ENCODE data around the gene H2BK1.

- no peak for TF ChIP-seq NFKBIZ (CRISPR knock-in tag; IDR thresholded peaks at IDR 0.05)
- no peak for TF ChIP-seq ZNF230 (CRISPR knock-in tag; IDR thresholded peaks at IDR 0.05)
- TF ChIP-seq, protein P1, sequence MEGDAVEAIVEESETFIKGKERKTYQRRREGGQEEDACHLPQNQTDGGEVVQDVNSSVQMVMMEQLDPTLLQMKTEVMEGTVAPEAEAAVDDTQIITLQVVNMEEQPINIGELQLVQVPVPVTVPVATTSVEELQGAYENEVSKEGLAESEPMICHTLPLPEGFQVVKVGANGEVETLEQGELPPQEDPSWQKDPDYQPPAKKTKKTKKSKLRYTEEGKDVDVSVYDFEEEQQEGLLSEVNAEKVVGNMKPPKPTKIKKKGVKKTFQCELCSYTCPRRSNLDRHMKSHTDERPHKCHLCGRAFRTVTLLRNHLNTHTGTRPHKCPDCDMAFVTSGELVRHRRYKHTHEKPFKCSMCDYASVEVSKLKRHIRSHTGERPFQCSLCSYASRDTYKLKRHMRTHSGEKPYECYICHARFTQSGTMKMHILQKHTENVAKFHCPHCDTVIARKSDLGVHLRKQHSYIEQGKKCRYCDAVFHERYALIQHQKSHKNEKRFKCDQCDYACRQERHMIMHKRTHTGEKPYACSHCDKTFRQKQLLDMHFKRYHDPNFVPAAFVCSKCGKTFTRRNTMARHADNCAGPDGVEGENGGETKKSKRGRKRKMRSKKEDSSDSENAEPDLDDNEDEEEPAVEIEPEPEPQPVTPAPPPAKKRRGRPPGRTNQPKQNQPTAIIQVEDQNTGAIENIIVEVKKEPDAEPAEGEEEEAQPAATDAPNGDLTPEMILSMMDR (CRISPR knock-in tag; IDR thresholded peaks at IDR 0.05), result no peak
- no peak for TF ChIP-seq MXI1 (IDR thresholded peaks at IDR 0.05; ENCODE audit: borderline replicate concordance, low read depth, low read length)
- no peak for TF ChIP-seq PHB2 (IDR thresholded peaks at IDR 0.05; ENCODE audit: partially characterized antibody)
- no peak for TF ChIP-seq CCDC6 (CRISPR knock-in tag; IDR thresholded peaks at IDR 0.05)
- TF ChIP-seq DMAP1 (CRISPR knock-in tag; IDR thresholded peaks at IDR 0.05), result no peak
- TF ChIP-seq DNMT1 (CRISPR knock-in tag; IDR thresholded peaks at IDR 0.05), result no peak
- TF ChIP-seq RAD21 (CRISPR knock-in tag; IDR thresholded peaks at IDR 0.05), result no peak
These were observed 8.5 kb downstream of the H2BK1 start for GRCh38 chr7:151201751-151202150.
